ENCODE data around the gene SLC25A39.

Gene SLC25A39

GRCh38 chr17:44311562-44312181 lies 13.0 kb downstream of the SLC25A39 start:
- DNase-seq, result no peak

GRCh38 chr17:44310609-44311376 lies 13.8 kb downstream of the SLC25A39 start:
- DNase-seq, result no peak

GRCh38 chr17:44310188-44310587 lies 14.4 kb downstream of the SLC25A39 start:
- DNase-seq, result no peak

- DNase-seq, result no peak
Measured at GRCh38 chr17:44309472-44309871, 15.2 kb downstream of the SLC25A39 start.

GRCh38 chr17:44308865-44309264 lies 15.8 kb downstream of the SLC25A39 start:
- no peak for DNase-seq

GRCh38 chr17:44308320-44308818 lies 16.3 kb downstream of the SLC25A39 start, which contains the start of gene RUNDC3A:
Gene RUNDC3A (plus strand): TSS chr17:44308601. CDS start chr17:44308833, 232 bp downstream.
- DNase-seq, result peak; percentile 80 to 81

GRCh38 chr17:44307387-44308186 lies 17.0 kb downstream of the SLC25A39 start:
- no peak for DNase-seq

GRCh38 chr17:44304651-44305050 lies 20.0 kb downstream of the SLC25A39 start:
- DNase-seq, result no peak

GRCh38 chr17:44297975-44298374 lies 26.6 kb downstream of the SLC25A39 start:
- DNase-seq, result no peak

- DNase-seq, result no peak
Measured at GRCh38 chr17:44293509-44294226, 31.0 kb downstream of the SLC25A39 start.

- no peak for DNase-seq
Measured at GRCh38 chr17:44287651-44288050, 37.0 kb downstream of the SLC25A39 start.

GRCh38 chr17:44284024-44284400 lies 40.6 kb downstream of the SLC25A39 start:
- DNase-seq, result no peak

GRCh38 chr17:44283344-44284023 lies 41.1 kb downstream of the SLC25A39 start:
- no peak for DNase-seq

GRCh38 chr17:44282264-44282663 lies 42.4 kb downstream of the SLC25A39 start:
- no peak for DNase-seq

GRCh38 chr17:44281570-44281969 lies 43.1 kb downstream of the SLC25A39 start:
- no peak for DNase-seq

GRCh38 chr17:44280392-44280937 lies 44.2 kb downstream of the SLC25A39 start:
- no peak for DNase-seq

- no peak for DNase-seq
Measured at GRCh38 chr17:44279666-44280391, 44.8 kb downstream of the SLC25A39 start.

- no peak for DNase-seq
Measured at GRCh38 chr17:44279346-44279665, 45.3 kb downstream of the SLC25A39 start.

GRCh38 chr17:44277976-44278375 lies 46.6 kb downstream of the SLC25A39 start:
- DNase-seq, result no peak

GRCh38 chr17:44273607-44274006 lies 51.0 kb downstream of the SLC25A39 start:
- DNase-seq, result no peak

GRCh38 chr17:44272954-44273353 lies 51.7 kb downstream of the SLC25A39 start:
- no peak for DNase-seq

Data from activated CD4-positive, alpha-beta T cell treated with anti-CD3 and anti-CD28 coated beads, Interleukin-2, amount 50 U/mL, for 4 hours (primary cell).